ENCODE results near the gene CDC42EP3. TPM values are rescaled to one million over a fixed set of nuclear protein-coding genes. Genes with fewer than 3 reads are reported as not detected.

The CDC42EP3 gene
- total RNA-seq, 2 donors from 2014 or later = 42.2 to 57.4 TPM

GRCh38 chr2:37643730-37644078, 27.7 kb downstream of the CDC42EP3 start:
- Histone ChIP-seq H3K27ac (no peak overlapping the region), H3K27me3 (replicated peaks; ENCODE audit: insufficient read depth) (no peaks in the 10 kb centered on the region), H3K9me3 (no peaks in the 10 kb centered on the region), H3K4me3 (no peak overlapping the region), H3K36me3 (peaks cover 14% of the 10 kb centered on the region), H3K4me1 (ENCODE audit: control insufficient read depth in 1 of 2, low read depth in 2 of 2) (peaks cover 44 to 72% of the 10 kb centered on the region in 2 donors)
- DNase-seq (ENCODE audit: low spot score) (no peak), ATAC-seq (ENCODE audit: insufficient number of reproducible peaks, low FRiP score, low read depth) (no peak)
- no peak for TF ChIP-seq CTCF (IDR thresholded peaks at IDR 0.05)

DNA sequence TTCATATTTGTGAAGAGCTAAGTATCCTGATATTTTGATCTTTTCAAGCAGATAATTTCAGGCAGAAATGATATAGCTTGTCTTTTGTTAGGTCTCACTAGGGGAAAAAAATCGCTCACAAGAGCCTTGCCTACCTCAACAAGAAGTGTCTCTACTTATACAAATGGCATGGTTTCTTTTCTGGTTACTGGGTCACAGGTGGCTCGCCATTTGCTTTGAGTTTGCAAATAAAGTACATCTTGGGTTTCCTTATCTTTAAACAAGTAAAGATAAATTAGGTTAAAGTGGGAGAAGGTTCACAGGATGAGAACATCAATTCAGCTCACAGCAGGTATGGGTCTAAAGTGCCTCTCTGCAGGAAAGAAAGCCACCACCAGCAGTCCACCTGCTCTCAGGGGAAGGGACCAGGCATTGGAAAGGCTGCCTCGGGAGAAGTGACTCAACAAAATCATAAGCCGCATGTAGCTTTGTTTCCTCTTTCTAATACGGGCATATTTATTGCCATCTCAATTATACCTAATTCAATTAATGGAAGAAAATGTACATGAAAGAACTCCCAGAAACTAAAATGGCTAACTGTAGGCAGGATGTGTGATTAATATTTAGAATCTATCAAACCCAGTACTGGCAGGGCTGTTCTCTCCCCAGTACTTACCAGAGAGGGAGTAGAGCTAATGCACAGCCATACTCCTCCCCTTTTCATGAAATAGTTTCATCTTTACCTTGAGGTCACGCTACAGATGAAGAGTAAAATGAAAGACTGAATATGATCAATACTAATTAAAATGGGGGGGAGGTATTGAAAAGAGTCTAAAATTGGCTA, 28.3 kb downstream of the CDC42EP3 start:
- ATAC-seq (ENCODE audit: insufficient number of reproducible peaks, low FRiP score, low read depth) (no peak), DNase-seq (ENCODE audit: low spot score) (no peak)
- Histone ChIP-seq H3K36me3 (peaks cover 14% of the 10 kb centered on the region), H3K9me3 (no peaks in the 10 kb centered on the region), H3K4me3 (no peak overlapping the region), H3K27me3 (replicated peaks; ENCODE audit: insufficient read depth) (no peaks in the 10 kb centered on the region), H3K4me1 (ENCODE audit: control insufficient read depth in 1 of 2, low read depth in 2 of 2) (peaks cover 38 to 66% of the 10 kb centered on the region in 2 donors), H3K27ac (peak overlapping the region in 1 of 2 donors; percentile 18)
- TF ChIP-seq CTCF (IDR thresholded peaks at IDR 0.05) = no peak

GRCh38 chr2:37641582-37642171, 29.8 kb downstream of the CDC42EP3 start:
- peak overlapping the region in 1 of 2 donors; percentile 30 for H3K27ac ChIP-seq
- H3K9me3 ChIP-seq = no peaks in the 10 kb centered on the region
- no peak overlapping the region for H3K4me3 ChIP-seq
- peaks cover 34 to 52% of the 10 kb centered on the region in 2 donors for H3K4me1 ChIP-seq (ENCODE audit: control insufficient read depth in 1 of 2, low read depth in 2 of 2)
- H3K27me3 ChIP-seq (replicated peaks; ENCODE audit: insufficient read depth) = no peaks in the 10 kb centered on the region
- DNase-seq (ENCODE audit: low spot score) = no peak
- no peak for TF ChIP-seq CTCF (IDR thresholded peaks at IDR 0.05)
- H3K36me3 ChIP-seq = peaks cover 14% of the 10 kb centered on the region
- ATAC-seq (ENCODE audit: insufficient number of reproducible peaks, low FRiP score, low read depth) = no peak

GRCh38 chr2:37639631-37640030, 31.8 kb downstream of the CDC42EP3 start:
- DNase-seq (ENCODE audit: low spot score) (no peak), ATAC-seq (ENCODE audit: insufficient number of reproducible peaks, low FRiP score, low read depth) (no peak)
- no peak for TF ChIP-seq CTCF (IDR thresholded peaks at IDR 0.05)
- H3K9me3 ChIP-seq = no peaks in the 10 kb centered on the region
- H3K36me3 ChIP-seq = peaks cover 3% of the 10 kb centered on the region
- H3K27me3 ChIP-seq (replicated peaks; ENCODE audit: insufficient read depth) = no peaks in the 10 kb centered on the region
- no peak overlapping the region for H3K27ac ChIP-seq
- no peak overlapping the region for H3K4me3 ChIP-seq
- H3K4me1 ChIP-seq (ENCODE audit: control insufficient read depth in 1 of 2, low read depth in 2 of 2) = peaks cover 20 to 37% of the 10 kb centered on the region in 2 donors

- H3K4me1 ChIP-seq (ENCODE audit: control insufficient read depth in 1 of 2, low read depth in 2 of 2) = peaks cover 15 to 30% of the 10 kb centered on the region in 2 donors
- TF ChIP-seq CTCF (IDR thresholded peaks at IDR 0.05) = no peak
- no peaks in the 10 kb centered on the region for H3K9me3 ChIP-seq
- H3K4me3 ChIP-seq = no peak overlapping the region
- no peak for DNase-seq (ENCODE audit: low spot score)
- no peak for ATAC-seq (ENCODE audit: insufficient number of reproducible peaks, low FRiP score, low read depth)
- no peak overlapping the region for H3K27ac ChIP-seq
- no peaks in the 10 kb centered on the region for H3K27me3 ChIP-seq (replicated peaks; ENCODE audit: insufficient read depth)
- no peaks in the 10 kb centered on the region for H3K36me3 ChIP-seq
Observed at GRCh38 chr2:37638973-37639372, 32.5 kb downstream of the CDC42EP3 start.

Data from thoracic aorta (tissue), 2 donors.